Caco-2 (cell line): ENCODE data around the gene KRT20. TPM values are rescaled to one million over a fixed set of nuclear protein-coding genes. Genes with fewer than 3 reads are reported as not detected.

Experiments used
- BruUV-seq: library from RNA; stranded (reverse); fragments of 400-500 nt; replicated peaks from 2 replicates; lab custom pipeline; 2021; lab: Mats Ljungman, UMichigan
- CTCF ChIA-PET: fragments of 300-600 bp; sonication (Branson Sonifier 250); formaldehyde crosslinking; loops from one replicate; lab custom pipeline; 2022; ENCODE audit warnings: antibody characterized with exemption; lab: Charles Lee
- POLR2A ChIA-PET: fragments of 300-600 bp; sonication (Branson Sonifier 250); formaldehyde crosslinking; loops from one replicate; lab custom pipeline; 2022; ENCODE audit warnings: antibody characterized with exemption; lab: Charles Lee
- DNase-seq, 2 experiments: peaks; one replicate each; pipeline versions ENCODE4 v3.0.0 to v3.0.0-alpha.2; 2020 to 2022
- H3K27me3 ChIP-seq: replicated peaks from 2 replicates; pipeline ENCODE4 v1.6.0; 2011; ENCODE audit warnings: low read length; ENCODE audit not compliant: control insufficient read depth, insufficient read depth
- H3K36me3 ChIP-seq: 2 replicates; pipeline ENCODE4 v1.5.1; 2011; ENCODE audit warnings: low read length; ENCODE audit not compliant: control insufficient read depth, insufficient read depth
- H3K4me1 ChIP-seq: fragments of 250-450 bp; sonication (Bioruptor Pico); 2 replicates; pipeline ENCODE4 v1.5.1; 2020; ENCODE audit warnings: mild to moderate bottlenecking
- H3K4me3 ChIP-seq: 2 replicates; pipeline ENCODE4 v1.5.1; 2011; ENCODE audit warnings: low read depth, mild to moderate bottlenecking, control low read depth, low read length
- H3K9me3 ChIP-seq: fragments of 250-450 bp; sonication (Bioruptor Pico); 2 replicates; pipeline ENCODE4 v1.5.1; 2020; ENCODE audit warnings: mild to moderate bottlenecking, moderate library complexity
- H3K27ac Mint-ChIP-seq: one replicate; pipeline ENCODE4 v1.8.0; 2022; ENCODE audit warnings: mixed read lengths; ENCODE audit not compliant: unreplicated experiment
- H3K27me3 Mint-ChIP-seq: one replicate; pipeline ENCODE4 v1.8.0; 2022; ENCODE audit warnings: mixed read lengths; ENCODE audit not compliant: insufficient read depth, unreplicated experiment
- H3K36me3 Mint-ChIP-seq: one replicate; pipeline ENCODE4 v1.8.0; 2022; ENCODE audit warnings: mild to moderate bottlenecking, mixed read lengths; ENCODE audit not compliant: insufficient read depth, unreplicated experiment
- H3K4me1 Mint-ChIP-seq: one replicate; pipeline ENCODE4 v1.8.0; 2022; ENCODE audit warnings: low read depth, mixed read lengths; ENCODE audit not compliant: unreplicated experiment
- H3K4me3 Mint-ChIP-seq: one replicate; pipeline ENCODE4 v1.8.0; 2022; ENCODE audit warnings: mild to moderate bottlenecking, moderate library complexity, mixed read lengths; ENCODE audit not compliant: unreplicated experiment
- H3K9me3 Mint-ChIP-seq: one replicate; pipeline ENCODE4 v1.8.0; 2022; ENCODE audit warnings: mixed read lengths; ENCODE audit not compliant: unreplicated experiment
- intact Hi-C: fragments of 100-400 bp; cut with micrococcal nuclease; formaldehyde crosslinking; loops from one replicate; pipeline ENCODE4 v1.10.0; 2022; ENCODE audit not compliant: unreplicated experiment
- total RNA-seq: library from RNA; stranded (reverse); gene quantifications from 2 replicates; pipeline ENCODE4 v1.2.3, GENCODE V29; 2022
- TF ChIP-seq, protein P1 (sequence below), 2 experiments: fragments of 200-600 bp in 1 of 2; IDR thresholded peaks; 1 replicate in 1 of 2; 2 replicates in 1 of 2; pipeline versions ENCODE4 v1.5.1 to v1.8.0; 2011 to 2022; ENCODE audit warnings: antibody characterized with exemption in 1 of 2, control low read depth in 1 of 2, inconsistent platforms in 1 of 2, low read depth in 1 of 2, low read length in 1 of 2, mild to moderate bottlenecking in 1 of 2, moderate library complexity in 1 of 2; ENCODE audit not compliant: insufficient read depth in 1 of 2, severe bottlenecking in 1 of 2, unreplicated experiment in 1 of 2

The KRT20 gene
- total RNA-seq, 1 experiment from 2014 or later = 1.0 TPM

DNA sequence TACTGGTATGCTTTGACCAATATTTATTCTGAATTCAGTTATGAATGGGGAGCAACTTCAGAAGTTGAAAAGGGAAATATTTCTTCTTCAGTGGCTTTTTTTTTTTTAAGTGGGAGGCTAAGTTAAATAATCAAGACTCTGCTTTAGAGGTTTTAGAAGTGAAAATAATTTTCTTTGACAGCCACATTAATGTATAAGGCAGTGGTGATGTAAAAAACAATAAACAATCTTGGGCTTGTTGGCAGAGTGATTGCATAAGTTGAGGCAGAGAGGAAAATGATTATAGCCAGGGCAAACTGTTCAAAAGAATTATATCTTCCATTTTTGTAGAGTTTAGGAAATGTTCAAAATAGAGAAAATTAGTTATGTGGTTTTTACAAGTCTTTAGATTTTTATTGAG is 12.6 kb downstream of the KRT20 start:
- Mint-ChIP-seq H3K9me3 (no peaks in the 10 kb centered on the region), H3K27ac (no peak overlapping the region), H3K36me3 (no peaks in the 10 kb centered on the region), H3K27me3 (no peaks in the 10 kb centered on the region), H3K4me1 (no peaks in the 10 kb centered on the region), H3K4me3 (no peak overlapping the region)
- Histone ChIP-seq H3K9me3 (no peaks in the 10 kb centered on the region), H3K27me3 (no peaks in the 10 kb centered on the region), H3K36me3 (no peaks in the 10 kb centered on the region), H3K4me3 (no peak overlapping the region), H3K4me1 (no peaks in the 10 kb centered on the region)
- POLR2A ChIA-PET = no interaction called here
- intact Hi-C loops = no loop called here
- TF ChIP-seq, protein P1, sequence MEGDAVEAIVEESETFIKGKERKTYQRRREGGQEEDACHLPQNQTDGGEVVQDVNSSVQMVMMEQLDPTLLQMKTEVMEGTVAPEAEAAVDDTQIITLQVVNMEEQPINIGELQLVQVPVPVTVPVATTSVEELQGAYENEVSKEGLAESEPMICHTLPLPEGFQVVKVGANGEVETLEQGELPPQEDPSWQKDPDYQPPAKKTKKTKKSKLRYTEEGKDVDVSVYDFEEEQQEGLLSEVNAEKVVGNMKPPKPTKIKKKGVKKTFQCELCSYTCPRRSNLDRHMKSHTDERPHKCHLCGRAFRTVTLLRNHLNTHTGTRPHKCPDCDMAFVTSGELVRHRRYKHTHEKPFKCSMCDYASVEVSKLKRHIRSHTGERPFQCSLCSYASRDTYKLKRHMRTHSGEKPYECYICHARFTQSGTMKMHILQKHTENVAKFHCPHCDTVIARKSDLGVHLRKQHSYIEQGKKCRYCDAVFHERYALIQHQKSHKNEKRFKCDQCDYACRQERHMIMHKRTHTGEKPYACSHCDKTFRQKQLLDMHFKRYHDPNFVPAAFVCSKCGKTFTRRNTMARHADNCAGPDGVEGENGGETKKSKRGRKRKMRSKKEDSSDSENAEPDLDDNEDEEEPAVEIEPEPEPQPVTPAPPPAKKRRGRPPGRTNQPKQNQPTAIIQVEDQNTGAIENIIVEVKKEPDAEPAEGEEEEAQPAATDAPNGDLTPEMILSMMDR (IDR thresholded peaks at IDR 0.05; ENCODE audit: insufficient read depth in 1 of 2, low read depth in 1 of 2, low read length in 1 of 2, severe bottlenecking in 1 of 2, unreplicated experiment in 1 of 2) = no peak
- CTCF ChIA-PET = no interaction called here
- no TSS peak for BruUV-seq
- DNase-seq = no peak

DNA sequence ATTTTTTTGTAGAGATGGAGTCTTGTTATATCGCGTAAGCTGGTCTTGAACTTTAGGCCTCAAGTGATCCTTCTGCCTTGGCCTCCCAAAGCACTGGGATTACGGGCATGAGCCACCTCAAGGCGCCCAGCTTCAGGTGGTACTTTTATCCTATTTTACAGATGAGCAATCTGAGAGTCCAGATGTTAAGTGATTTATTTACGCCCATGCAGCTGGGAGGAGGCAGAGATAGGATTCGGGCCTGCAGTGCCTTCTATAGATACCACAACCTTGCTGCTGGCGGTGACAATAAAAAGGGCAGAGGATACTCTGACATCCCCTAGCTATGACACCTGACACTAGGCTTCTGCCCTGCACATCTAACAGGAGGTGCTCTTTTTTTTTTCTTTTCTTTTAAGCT is 13.7 kb downstream of the KRT20 start:
- H3K27me3 Mint-ChIP-seq = no peaks in the 10 kb centered on the region
- H3K36me3 Mint-ChIP-seq = no peaks in the 10 kb centered on the region
- no peak overlapping the region for H3K27ac Mint-ChIP-seq
- intact Hi-C loops = no loop called here
- CTCF ChIA-PET = no interaction called here
- H3K9me3 Mint-ChIP-seq = no peaks in the 10 kb centered on the region
- H3K9me3 ChIP-seq = no peaks in the 10 kb centered on the region
- no peaks in the 10 kb centered on the region for H3K4me1 ChIP-seq
- POLR2A ChIA-PET = no interaction called here
- H3K4me3 Mint-ChIP-seq = no peak overlapping the region
- no peaks in the 10 kb centered on the region for H3K27me3 ChIP-seq
- H3K4me3 ChIP-seq = no peak overlapping the region
- BruUV-seq = no TSS peak
- TF ChIP-seq, protein P1 (IDR thresholded peaks at IDR 0.05; ENCODE audit: insufficient read depth in 1 of 2, low read depth in 1 of 2, low read length in 1 of 2, severe bottlenecking in 1 of 2, unreplicated experiment in 1 of 2) = no peak
- no peak for DNase-seq
- H3K4me1 Mint-ChIP-seq = no peaks in the 10 kb centered on the region
- no peaks in the 10 kb centered on the region for H3K36me3 ChIP-seq

GRCh38 chr17:40870136-40870535 is 14.9 kb downstream of the KRT20 start:
- Mint-ChIP-seq H3K9me3 (no peaks in the 10 kb centered on the region), H3K36me3 (no peaks in the 10 kb centered on the region), H3K4me1 (no peaks in the 10 kb centered on the region), H3K4me3 (no peak overlapping the region), H3K27me3 (no peaks in the 10 kb centered on the region), H3K27ac (no peak overlapping the region)
- TF ChIP-seq, protein P1 (IDR thresholded peaks at IDR 0.05; ENCODE audit: insufficient read depth in 1 of 2, low read depth in 1 of 2, low read length in 1 of 2, severe bottlenecking in 1 of 2, unreplicated experiment in 1 of 2) = no peak
- Histone ChIP-seq H3K36me3 (no peaks in the 10 kb centered on the region), H3K9me3 (no peaks in the 10 kb centered on the region), H3K27me3 (no peaks in the 10 kb centered on the region), H3K4me1 (no peaks in the 10 kb centered on the region), H3K4me3 (no peak overlapping the region)
- ChIA-PET CTCF (no interaction called here), POLR2A (no interaction called here)
- no peak for DNase-seq
- intact Hi-C loops = no loop called here
- no TSS peak for BruUV-seq
